ENCODE data around the gene CYSRT1.

DNA sequence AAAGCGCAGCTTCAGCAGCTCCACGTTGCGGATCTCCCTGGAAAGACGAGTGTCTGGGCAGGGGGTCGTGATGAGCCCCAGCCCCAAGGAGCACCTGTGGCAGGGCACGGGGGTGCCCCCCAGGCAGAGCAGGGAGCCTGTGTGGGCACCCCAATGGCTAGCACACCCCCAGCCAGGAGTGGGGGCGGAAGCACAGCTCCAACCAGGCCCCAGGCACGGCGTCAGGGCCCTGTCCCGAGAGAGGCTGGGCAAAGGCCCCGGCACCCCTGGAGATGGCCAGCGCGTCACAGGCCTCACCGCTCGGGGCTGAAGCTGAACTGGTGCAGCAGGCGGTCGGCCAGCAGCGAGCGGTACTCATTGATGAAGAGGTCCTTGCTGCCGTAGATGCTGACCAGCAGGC lies 44.5 kb upstream of the CYSRT1 start:
- TF ChIP-seq, protein P1, sequence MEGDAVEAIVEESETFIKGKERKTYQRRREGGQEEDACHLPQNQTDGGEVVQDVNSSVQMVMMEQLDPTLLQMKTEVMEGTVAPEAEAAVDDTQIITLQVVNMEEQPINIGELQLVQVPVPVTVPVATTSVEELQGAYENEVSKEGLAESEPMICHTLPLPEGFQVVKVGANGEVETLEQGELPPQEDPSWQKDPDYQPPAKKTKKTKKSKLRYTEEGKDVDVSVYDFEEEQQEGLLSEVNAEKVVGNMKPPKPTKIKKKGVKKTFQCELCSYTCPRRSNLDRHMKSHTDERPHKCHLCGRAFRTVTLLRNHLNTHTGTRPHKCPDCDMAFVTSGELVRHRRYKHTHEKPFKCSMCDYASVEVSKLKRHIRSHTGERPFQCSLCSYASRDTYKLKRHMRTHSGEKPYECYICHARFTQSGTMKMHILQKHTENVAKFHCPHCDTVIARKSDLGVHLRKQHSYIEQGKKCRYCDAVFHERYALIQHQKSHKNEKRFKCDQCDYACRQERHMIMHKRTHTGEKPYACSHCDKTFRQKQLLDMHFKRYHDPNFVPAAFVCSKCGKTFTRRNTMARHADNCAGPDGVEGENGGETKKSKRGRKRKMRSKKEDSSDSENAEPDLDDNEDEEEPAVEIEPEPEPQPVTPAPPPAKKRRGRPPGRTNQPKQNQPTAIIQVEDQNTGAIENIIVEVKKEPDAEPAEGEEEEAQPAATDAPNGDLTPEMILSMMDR (IDR thresholded peaks at IDR 0.05): no peak
- no peak for TF ChIP-seq POLR2A (IDR thresholded peaks at IDR 0.05)
